NCI-H2081 treated with DMSO at 0.1 percent for 48 hours (cell line): ENCODE measurements around the gene DVL1.
A peak's percentile ranks its signal among the peaks of the same experiment; 100 is the strongest.
"Not testable (repeated sequence)": the region's sequence is repeated elsewhere in the genome, so short reads cannot be mapped to it uniquely, and the experiment has no call there.

Source experiments
- DNase-seq: peaks from one replicate; lab custom pipeline; 2025; lab: John Stamatoyannopoulos, UW

DVL1 gene

DNA sequence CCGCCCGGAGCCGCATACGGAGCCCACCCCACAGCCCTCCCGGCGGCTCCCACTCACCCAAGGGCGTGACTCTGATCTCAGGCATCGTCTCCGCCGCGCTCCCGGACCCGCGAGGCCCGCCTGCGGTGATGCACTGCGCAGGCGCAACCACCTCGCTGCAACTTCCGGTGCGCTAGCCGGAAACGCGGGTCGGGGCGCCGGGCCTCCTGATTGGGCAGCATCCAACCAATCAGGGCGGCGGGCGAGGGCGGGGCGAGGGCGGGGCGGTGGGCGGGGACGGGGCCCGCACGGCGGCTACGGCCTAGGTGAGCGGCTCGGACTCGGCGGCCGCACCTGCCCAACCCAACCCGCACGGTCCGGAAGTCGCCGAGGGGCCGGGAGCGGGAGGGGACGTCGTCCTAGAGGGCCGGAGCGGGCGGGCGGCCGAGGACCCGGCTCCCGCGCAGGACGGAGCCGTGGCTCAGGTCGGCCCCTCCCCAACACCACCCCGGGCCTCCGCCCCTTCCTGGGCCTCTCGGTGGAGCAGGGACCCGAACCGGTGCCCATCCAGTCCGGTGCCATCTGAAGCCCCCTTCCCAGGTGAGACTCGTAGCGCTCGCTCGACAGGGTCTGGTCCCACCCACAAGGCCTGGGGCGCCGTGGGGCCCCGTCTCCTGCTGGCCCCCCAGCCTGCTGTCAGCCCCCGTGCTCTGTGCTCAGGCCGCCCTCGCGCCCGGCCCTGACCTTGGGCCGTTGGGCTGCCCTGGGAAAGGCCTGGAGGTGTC lies 24.5 kb downstream of the DVL1 start, which contains the start of the genes CPTP and INTS11:
TSS of gene CPTP (plus strand) at position 279 of the 764 bp plus-strand sequence. CDS start 2,109 bp downstream, outside the sequence.
TSS of gene INTS11 (minus strand) at position 137 of the 764 bp plus-strand sequence. CDS start at position 85, 52 bp downstream.
- DNase-seq: peak; percentile 46

DNA sequence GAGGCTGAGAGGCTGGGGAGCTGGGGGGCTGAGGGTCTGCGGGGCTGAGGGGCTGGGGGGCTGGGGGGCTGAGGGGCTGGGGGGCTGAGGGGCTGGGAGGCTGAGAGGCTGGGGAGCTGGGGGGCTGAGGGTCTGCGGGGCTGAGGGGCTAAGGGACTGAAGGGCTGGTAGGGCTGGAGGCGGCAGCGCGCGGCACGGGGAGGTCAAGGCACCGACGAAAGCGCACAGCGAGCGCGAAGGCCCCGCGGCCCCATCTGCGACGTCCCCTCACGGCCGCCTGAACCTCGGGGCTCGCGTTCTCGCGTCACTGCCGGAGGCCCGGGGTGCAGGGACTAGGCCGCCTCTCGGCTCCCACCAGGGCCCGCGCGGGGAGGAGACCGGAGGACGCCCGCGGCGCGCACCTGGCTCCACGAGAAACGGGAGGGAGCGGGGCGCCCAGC lies 25.1 kb downstream of the DVL1 start:
- no peak for DNase-seq

DNA sequence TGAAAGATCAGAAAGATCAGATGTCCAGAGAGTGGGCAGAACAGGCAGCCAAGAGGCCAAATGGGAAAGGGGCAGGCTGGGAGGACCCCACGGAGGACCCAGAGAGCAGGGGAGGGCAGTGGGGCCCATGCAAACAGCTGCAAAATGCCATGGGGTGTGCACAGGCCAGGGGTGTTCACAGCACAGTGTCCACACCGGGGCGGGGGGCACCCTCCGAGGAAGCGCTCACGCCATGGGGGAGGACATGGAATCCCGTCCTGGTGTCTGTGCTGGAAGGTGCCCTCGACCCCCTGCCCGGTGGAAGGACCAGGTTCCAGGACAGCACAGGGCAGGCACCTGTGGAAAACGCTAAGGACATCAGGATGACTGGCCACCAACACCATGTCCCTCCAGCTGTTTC lies 26.3 kb downstream of the DVL1 start:
- DNase-seq: no peak

DNA sequence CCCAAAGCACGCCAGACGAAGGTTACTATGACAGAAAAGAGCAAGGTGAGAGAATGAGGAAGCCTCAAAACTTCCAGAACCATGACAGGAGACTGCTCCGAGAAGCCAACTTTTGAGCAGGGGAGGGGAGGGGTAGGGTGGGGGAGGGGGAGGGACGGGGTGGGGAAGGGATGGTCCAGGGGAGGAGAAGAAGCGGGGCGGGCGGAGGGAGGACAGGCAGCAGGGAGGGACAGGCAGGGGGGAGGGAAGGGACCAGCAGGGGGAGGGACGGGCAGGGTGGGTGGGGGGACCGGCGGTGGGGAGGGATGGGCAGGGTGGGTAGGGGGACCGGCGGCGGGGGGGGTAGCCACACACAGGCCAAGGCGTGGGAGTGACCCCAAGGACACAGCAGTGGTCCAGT lies 26.8 kb downstream of the DVL1 start:
- DNase-seq: no peak

DNA sequence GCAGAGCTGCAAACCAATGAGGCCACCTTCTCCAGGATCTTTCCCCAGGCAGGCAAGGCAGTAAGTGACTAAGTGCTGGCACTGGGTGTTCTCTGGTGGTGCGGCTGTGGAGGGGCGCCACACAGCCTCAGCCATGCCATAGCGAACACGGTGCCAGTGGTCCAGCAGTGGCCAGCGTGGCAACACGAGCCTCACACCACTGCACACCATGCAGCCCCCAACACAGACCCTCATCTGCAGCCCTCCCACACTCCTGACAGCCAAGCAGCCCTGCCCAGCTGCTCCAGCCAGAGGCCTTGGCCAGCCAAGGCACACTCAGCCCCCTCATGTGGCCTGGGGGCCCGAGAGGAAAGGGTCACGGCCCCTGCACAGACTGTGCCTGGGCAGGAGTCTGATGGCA lies 27.7 kb downstream of the DVL1 start:
- no peak for DNase-seq

DNA sequence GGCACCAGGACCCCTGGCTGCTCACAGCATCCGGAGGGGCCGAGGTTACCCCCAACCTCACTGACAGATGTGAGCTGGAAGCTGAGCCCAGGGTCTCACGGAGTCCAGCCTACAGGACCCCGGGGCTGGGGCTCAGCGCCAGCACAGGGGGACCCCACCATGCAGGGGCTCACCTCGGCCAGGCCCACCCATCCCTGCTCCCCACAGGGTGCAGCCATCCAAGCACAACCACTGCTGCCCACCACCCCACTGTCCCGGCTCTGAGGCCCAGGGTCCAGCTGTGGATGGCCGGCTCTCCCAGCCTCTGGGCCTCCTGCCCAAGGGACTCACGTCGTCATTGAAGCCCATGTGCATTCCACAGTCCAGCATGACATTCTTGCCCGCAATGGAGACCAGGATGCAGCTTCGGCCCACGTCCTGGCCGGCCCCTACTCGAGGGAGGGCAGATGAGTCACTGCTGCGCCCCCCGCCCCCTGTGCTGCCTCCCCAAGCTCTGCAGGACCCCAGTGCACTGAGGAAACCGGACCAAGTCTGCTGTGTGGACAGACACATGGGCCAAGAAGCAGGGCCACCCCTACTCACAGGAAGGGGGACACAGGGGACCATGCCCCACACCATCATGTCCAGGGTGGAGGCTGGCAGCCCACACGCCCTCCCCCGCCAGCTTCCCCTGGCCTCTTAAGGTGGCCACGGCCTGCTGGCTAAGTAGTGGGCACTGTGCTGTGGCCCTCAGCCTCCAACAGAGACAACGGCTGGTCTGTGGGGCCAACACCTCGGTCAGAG lies 28.4 kb downstream of the DVL1 start:
- no peak for DNase-seq

DNA sequence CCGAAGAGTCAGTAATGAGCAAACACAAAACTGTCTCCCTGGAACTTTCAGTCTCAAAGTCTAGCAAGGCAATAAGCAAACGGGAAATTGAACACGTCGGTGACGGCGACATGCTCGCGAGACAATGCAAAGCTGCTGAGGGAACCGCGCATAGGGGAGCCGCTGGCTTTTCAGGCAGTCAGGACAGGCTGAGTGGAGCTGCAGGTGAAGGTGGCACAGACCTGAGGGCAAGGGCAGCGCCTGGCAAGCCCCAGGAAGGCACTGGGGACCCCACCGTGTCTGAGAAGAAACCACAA lies 29.6 kb downstream of the DVL1 start:
- DNase-seq: no peak

DNA sequence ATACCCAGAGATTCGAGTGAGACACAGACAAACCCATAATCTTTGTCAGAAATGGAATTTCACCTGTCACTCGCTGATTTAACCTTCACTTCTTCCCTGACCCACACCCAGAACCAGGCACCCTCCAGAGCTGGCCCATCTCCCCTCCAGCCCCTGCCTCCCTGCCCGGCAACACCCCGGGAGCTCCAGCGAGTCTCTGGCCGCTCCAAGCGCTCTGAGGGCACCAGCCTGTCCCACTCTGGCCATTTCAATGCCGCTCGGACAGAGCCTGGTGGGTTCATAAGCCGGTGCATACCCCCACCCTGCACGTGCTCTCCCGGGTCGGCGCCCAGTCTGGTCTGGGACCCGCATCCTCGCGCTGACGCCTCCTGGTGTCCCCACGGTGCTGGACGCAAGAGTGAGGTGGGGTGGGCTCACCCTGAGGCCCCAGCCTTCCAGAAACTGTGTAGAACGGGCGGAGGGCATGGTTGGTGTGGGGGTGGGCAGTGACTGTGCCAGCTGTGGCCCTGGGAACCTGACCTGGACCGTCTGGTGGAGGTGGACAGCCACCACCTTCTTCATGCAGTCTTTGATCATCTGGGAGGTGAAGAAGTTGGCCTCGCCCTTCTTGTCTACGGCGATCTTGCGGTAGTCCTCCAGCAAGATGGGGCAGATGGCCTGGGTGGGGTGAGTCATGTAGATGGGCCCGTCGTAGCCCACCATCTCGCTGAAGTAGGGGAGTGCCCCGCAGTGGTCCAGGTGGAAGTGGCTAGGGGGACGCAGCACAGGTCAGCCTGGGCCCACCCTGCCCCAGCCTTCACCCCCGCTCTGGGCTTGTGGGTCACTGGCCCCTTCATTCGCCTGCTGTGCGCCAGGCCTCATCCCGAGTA lies 30.2 kb downstream of the DVL1 start:
- DNase-seq: no peak

DNA sequence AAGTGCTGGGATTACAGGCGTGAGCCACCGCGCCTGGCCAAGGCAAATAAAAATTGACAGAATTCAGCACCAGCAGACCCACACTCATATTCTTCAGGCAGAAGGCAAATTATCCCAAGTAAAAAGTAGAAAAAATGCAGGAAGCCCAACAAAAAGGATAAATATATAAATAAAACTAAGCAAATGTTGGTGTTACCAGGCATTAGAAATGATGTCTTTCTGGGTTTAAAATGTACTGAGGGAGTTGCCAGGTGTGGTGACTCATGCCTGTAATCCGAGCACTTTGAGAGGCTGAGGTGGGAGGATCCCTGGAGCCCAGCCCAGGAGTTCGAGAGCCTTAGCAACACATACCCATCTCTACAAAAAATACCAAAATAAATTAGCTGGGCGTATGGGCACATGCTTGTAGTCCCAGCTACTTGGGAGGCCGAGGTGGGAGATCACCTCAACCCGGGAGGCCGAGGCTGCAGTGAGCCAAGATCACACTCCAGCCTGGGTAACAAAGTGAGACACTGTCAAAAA lies 31.0 kb downstream of the DVL1 start:
- no peak for DNase-seq

DNA sequence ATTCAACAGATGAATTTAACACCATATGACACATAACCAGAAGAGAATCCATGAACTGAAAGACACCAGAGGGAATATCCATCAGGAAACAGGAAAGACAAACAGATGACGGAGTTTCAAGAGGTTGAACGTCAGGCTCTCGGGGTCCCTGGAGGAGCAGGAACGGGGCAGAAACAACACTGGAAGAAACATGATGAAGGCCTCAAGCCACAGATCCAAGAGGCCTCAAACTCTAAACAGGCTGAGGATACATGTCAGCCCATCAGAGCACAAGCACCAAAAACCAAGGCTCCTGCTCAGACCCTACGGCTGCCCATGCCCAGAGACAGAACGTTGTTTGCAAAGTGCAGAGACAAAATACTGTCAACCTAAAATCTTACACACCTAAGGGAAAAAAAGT lies 31.8 kb downstream of the DVL1 start:
- no peak for DNase-seq

DNA sequence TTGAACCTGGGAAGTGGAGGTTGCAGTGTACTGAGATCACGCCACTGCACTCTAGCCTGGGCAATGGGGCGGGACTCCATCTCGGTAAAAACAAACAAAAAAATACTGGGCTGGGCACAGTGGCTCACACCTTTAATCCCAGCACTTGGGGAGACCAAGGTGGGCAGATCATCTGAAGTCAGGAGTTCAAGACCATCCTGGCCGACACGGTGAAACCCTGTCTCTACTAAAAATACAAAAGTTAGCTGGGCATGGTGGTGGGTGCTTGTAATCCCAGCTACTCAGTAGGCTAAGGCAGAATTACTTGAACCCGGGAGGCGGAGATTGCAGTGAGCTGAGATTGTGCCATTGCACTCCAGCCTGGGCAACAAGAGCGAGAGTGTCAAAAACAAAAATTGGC lies 33.0 kb downstream of the DVL1 start:
- DNase-seq: not testable (repeated sequence)

DNA sequence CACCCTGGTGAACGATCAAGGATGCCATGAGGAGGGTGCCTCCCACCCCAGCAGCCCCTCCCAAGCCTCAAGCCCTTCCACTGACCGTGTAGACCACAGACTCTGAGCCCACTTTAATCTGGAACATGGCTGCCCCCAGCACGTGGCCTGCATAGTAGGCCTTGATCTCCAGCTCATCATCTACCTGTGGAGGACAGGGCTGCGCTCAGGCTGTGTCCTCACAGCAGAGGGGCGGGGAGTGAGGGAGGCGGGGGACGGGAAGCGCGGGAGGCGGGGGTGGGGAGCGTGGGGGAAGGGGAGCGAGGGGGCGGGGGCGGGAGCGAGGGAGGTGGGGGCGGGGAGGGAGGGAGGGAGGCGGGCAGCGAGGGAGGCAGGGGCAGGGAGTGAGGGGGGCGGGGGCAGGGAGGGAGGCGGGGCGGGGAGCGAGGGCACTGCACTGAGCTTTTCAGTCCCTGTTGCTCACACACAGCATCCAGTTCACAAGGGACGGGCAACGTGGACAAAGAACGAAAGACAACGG lies 33.7 kb downstream of the DVL1 start:
- no peak for DNase-seq

DNA sequence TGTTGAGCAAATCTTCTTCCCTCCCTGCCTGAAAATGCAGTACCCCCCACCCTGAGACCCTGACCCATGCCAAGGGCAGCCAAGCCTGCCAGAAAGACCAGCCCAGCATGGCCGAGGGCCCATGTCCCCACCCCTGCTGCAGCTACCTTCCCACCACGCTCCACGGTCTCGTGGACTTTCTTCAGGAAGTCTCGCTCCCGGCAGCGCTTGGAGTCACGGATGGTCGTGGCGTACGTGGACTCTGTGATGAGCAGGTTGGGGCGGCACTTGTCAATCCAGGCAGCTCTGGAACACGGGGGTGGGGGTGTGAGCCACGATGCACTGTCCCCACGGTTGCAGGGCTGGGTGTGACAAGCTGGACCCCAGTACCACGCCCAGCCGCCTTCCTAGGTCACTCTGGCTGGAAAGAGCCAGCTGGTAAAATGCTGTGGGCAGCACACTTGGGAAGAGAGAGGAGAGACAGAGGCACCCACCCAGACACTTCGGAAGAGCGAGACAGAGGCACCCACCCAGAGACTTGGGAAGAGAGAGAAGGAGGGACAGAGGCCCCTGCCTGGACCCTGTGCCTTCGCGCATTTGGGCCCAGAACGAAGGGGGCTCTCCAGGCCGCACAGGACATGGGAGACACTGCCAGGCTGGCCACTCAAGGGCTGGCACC lies 34.4 kb downstream of the DVL1 start:
- DNase-seq: no peak

DNA sequence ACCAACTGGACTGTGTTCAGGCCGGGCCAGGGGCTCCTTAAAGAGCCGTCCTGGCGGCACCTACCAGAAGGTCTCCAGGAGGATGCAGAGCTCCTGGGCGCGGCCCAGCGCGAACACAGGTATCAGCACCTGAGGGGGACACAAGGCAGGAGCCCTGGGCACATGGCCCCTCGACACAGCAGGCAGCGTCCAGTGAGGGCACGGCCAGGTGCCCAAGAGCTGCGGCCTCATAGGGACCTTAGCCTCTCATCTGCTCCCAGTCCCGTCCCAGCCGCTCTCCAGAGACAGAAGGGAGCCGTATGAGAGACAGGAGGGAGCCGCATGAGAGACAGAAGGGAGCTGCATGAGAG lies 35.0 kb downstream of the DVL1 start:
- DNase-seq: no peak

DNA sequence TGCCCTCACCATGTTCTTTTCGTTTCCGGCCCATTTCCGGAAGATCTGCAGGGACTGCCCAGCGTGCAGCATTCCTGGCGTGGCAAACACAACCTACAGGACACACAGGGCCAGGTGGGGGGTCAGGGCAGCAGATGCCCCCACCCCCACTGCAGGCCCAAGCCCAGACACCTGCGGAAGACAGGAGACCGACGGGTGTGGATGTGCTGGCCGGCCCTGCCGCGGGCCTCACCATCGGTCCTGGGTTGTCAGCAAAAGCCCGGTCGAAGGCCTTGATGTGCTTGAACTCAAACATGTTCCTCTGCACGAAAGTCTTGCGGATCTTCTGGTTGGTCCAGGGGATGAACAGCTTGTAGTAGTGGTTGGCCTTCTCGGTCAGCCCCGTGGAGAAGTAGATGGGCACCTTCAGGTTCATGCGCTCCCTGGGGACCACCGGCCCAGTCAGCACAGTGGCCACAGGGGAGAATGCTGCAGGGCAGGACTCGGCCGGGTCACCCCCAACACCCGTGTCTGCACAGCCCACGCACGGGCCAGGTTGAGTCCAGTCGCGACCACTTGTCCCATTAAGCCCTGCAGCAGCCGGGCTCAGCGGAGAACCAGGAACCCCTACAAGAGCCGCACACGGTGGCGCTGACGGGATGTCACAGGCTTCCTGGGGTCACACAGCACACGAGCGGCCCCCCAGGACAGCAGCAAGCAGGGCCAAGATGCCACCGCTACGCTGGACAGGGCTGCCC lies 35.5 kb downstream of the DVL1 start:
- no peak for DNase-seq

DNA sequence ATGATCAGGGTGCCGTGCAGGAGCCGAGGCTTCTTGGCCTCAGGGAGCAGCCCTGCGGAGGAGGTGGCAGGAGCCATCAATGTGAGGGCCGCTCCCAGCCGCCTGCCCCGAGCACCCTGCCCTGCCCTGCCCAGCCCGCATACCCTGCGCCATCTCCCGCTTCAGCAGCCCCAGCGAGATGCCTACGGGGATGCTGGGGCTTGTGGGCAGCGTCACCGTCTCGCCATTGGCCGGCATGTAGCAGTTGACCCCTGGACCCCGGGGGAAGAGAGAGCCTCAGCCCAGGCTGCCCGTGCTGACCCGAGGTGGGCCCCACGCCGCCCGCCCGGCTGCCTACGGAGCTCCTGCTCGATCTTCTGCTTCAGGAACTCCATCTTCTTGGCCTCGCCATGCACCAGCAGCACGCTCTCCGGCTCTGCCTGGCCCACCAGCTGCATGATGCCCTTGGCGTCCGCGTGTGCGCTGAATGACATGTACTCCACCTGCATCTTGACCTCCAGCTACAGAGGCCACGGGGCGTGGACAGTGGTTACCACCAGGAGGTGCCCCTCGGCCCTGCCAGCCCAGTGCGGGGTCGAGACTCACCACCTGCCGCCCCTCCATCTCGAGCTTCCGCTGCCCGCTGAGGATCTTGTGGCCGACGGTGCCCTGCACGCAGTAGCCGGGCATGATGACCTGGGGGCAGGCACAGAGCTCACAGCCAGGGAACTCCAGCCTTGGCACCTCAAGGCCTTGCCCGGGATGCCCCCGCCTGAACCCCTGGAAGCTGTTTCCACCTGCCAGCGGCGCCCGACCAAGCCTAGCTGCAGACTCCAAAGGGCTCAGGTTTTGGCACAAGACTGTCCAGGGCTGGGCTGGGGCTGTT lies 36.5 kb downstream of the DVL1 start:
- no peak for DNase-seq

DNA sequence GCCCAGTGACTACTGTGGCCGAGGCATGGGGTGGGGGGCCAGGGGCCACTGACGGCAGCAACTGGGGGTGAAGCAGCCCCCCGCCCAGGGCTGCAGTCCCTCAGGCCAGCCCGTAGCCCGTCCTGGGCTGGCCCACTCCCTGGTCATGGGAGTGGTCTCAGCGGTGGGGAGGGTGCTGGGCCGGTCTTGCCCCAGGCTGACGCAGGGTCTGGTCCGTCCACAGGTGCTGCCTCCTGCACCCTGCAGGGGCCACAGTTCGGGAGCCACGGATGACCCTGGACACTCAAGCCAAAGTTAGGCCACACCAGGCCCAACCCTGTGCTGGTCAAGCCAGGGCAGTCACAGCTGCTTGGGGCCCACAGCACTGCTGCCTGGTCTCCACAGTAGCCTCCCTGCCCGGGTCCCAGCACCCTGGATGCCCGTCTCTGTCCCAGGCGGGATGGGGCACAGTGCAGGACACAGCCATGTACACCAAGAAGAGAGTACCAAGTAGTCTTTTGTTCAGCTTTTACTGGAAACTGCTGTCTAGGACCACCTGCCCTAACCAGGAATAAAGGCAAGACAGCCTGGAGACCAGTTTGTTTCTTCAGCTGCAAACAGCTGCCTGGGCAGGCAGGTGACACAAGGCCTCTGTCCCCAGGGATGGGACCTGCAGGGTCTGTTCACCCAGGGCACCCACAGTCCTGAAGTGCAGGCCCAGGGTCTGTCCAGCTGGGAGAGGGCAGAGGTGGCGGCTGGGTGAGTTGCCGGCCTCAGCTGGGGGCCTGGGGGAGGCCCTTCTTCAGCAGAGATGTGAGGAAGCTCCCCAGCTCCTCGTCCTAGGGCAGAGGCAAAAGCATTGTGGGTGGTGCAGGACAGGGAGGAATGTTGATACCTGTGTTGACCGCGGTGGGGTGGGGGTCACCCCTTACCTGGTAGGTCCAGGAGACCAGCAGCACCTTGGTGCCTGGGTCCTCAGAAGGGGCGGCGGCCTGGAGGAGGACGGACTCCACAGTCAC lies 37.8 kb downstream of the DVL1 start:
- DNase-seq: no peak

DNA sequence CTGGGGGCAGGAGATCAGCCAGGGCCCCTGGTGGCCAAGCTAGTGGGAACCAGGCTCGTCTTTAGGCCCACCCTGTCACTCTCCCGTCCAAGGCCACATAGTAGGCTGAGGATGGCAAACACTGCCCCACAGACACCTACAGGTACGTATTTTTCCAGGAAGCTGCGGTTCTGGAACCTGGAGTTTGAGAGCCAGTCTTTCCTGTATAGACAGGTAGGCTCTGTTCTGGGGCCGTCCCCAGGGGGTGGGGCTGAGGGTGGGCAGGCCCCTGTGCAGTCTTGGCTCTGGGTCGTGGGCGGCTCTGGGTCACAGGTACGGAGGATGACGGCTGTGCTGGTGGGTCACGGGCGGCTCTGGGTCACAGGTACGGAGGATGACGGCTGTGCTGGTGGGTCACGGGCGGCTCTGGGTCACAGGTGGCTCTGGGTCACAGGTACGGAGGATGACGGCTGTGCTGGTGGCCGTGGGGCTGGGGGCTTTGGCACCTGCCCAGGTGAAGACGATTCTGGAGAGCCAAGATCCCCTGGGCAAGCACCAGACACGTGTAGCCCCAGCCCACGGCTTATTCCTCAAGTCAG lies 38.7 kb downstream of the DVL1 start:
- DNase-seq: no peak

DNA sequence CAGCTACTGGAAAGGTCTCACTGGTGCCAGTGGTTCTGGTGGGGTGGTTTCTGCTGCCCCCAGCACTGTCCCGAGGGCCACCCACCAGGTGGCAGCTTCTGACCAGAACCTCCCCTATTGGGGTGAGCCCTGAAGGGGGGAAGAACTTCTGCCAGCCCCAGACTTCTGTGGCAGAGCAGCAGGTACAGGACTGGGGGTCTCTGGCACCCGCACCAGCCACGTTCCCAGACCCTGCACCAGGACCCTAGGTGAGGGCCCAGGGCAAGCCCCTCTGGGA lies 39.2 kb downstream of the DVL1 start:
- no peak for DNase-seq
